Heart left ventricle (tissue), 13 donors: Measurements from ENCODE around the gene MKX.

Source experiments
- CTCF ChIP-seq, 12 donors: fragments of 200-600 bp; sonication (generic) in 4 of 12; IDR thresholded peaks; one replicate each; pipeline versions ENCODE4 v1.5.0 to v1.8.0; 2018 to 2022; ENCODE audit warnings: antibody characterized with exemption in 12 of 12, mild to moderate bottlenecking in 5 of 12
- POLR2A ChIP-seq, 2 donors: fragments of 450-650 bp; IDR thresholded peaks; one replicate each; pipeline ENCODE4 v1.6.1; 2017; ENCODE audit warnings: antibody characterized with exemption in 2 of 2, mild to moderate bottlenecking in 2 of 2, moderate library complexity in 2 of 2
- donor health status: ischemic (EF 13 %, LVEDD 7.1; RV severe dilation, severe dysfunction).
- donor health status: DM: no; HTN: yes; CAD: no.
- donor health status: DM: no; HTN: no; CAD: no.
- donor health status: ischemic (EF 25% LVEDD 6.9; RV normal size, moderate dysfunction).
- donor health status: ischemic (EF 25% LVEDD 5.7; RV mildly dilated, moderate dysfunction).
- donor health status: ischemic (EF 35%, LVEDD 5.7; RV mildly dilated, moderate dysfunction).
- donor health status: nonischemic (EF 11% LVEDD 7.7; RV severe dilation, severe dysfunction).
- donor health status: DM: yes; HTN: yes; CAD: no.
- donor health status: PGD.
- donor health status: ischemic (EF 29% LVEDD 5.4; RV normal size, mild dysfunction).
- donor health status: nonischemic (EF 23%, LVEDD 6.1; RV moderate dilation, normal function).

- no peak for TF ChIP-seq CTCF (IDR thresholded peaks at IDR 0.05)
- no peak for TF ChIP-seq POLR2A (IDR thresholded peaks at IDR 0.05)
Observed at GRCh38 chr10:27771231-27771630, 25.6 kb upstream of the MKX start.
